HCT116 (cell line): ENCODE results near the gene SLC34A3. TPM values are rescaled to one million over a fixed set of nuclear protein-coding genes. Genes with fewer than 3 reads are reported as not detected.

Source experiments
- ATAC-seq: fragments of 200-7000 bp; cut with Tn5 transposase; 2 replicates; pipeline ENCODE4 v1.9.1; 2020; ENCODE audit warnings: mild to moderate bottlenecking, moderate library complexity
- BruUV-seq: library from RNA; stranded (reverse); fragments of 400-500 nt; replicated peaks from 2 replicates; lab custom pipeline; 2021; lab: Mats Ljungman, UMichigan
- CTCF ChIA-PET: fragments of 300-600 bp; sonication (Branson Sonifier 250); formaldehyde crosslinking; loops from one replicate; lab custom pipeline; 2021; ENCODE audit warnings: antibody characterized with exemption; lab: Charles Lee
- POLR2A ChIA-PET: fragments of 300-600, 350-600 bp; sonication (Branson Sonifier 250); formaldehyde crosslinking; loops from one replicate; lab custom pipeline; 2021; ENCODE audit warnings: antibody characterized with exemption; lab: Charles Lee
- RAD21 ChIA-PET, 2 experiments: fragments of 300-600 bp; sonication (Branson Sonifier 250); formaldehyde crosslinking; loops; one replicate each; lab custom pipeline; 2023; ENCODE audit warnings: low total read pairs in 2 of 2; ENCODE audit not compliant: uncharacterized antibody in 2 of 2, unreplicated experiment in 2 of 2, low non-redundant PET in 1 of 2; lab: Charles Lee
- DNase-seq: peaks from one replicate; pipeline ENCODE4 v3.0.0-alpha.2; 2010; ENCODE audit warnings: low read depth, low spot score
- H2AFZ ChIP-seq: fragments of 200-600 bp; shearing (Covaris generic), sonication (generic); 2 replicates; pipeline ENCODE4 v1.6.1; 2017; ENCODE audit warnings: low read depth, mixed run types, mixed read lengths, antibody characterized with exemption, low read length; ENCODE audit not compliant: poor library complexity, severe bottlenecking
- H3K27ac ChIP-seq: 2 replicates; pipeline ENCODE4 v1.5.1; 2012; ENCODE audit warnings: low read depth, low read length
- H3K27me3 ChIP-seq: fragments of 200-600 bp; sonication (generic); 2 replicates; pipeline ENCODE4 v1.6.1; 2016; ENCODE audit warnings: mixed run types, low read length, mixed read lengths; ENCODE audit not compliant: insufficient read depth
- H3K36me3 ChIP-seq, 2 experiments: fragments of 200-500 bp in 1 of 2; fragments of 200-600 bp in 1 of 2; sonication (Bioruptor generic) in 1 of 2; sonication (generic) in 1 of 2; 2 replicates each; pipeline versions ENCODE4 v1.5.1 to v1.6.1; 2014 to 2016; ENCODE audit warnings: low read length in 2 of 2, inconsistent platforms in 1 of 2, mixed read lengths in 1 of 2, mixed run types in 1 of 2; ENCODE audit not compliant: insufficient read depth in 2 of 2, control insufficient read depth in 1 of 2
- H3K4me1 ChIP-seq, 2 experiments: fragments of 200-600 bp in 1 of 2; sonication (generic) in 1 of 2; 2 replicates each; pipeline versions ENCODE4 v1.5.1 to v1.6.1; 2012 to 2017; ENCODE audit warnings: low read length in 2 of 2, inconsistent platforms in 1 of 2, mild to moderate bottlenecking in 1 of 2, mixed read lengths in 1 of 2, mixed run types in 1 of 2, moderate library complexity in 1 of 2; ENCODE audit not compliant: insufficient read depth in 2 of 2, control insufficient read depth in 1 of 2
- H3K4me2 ChIP-seq: fragments of 200-600 bp; sonication (generic); 2 replicates; pipeline ENCODE4 v1.6.1; 2017; ENCODE audit warnings: mixed run types, low read length, mixed read lengths
- H3K4me3 ChIP-seq, 2 experiments: fragments of 200-600 bp in 1 of 2; sonication (generic) in 1 of 2; replicated peaks in 1 of 2; 2 replicates each; pipeline ENCODE4 v1.5.1; 2011 to 2016; ENCODE audit warnings: low read length in 2 of 2, control low read depth in 1 of 2, low read depth in 1 of 2, mild to moderate bottlenecking in 1 of 2, mixed read lengths in 1 of 2, mixed run types in 1 of 2
- H3K79me2 ChIP-seq: fragments of 200-600 bp; sonication (generic); 2 replicates; pipeline ENCODE4 v1.6.1; 2017; ENCODE audit warnings: mild to moderate bottlenecking, mixed run types, low read length, moderate library complexity, mixed read lengths; ENCODE audit not compliant: insufficient read depth
- H3K9ac ChIP-seq: fragments of 200-600 bp; sonication (generic); 2 replicates; pipeline ENCODE4 v1.6.1; 2016; ENCODE audit warnings: low read length, mixed read lengths
- H3K9me2 ChIP-seq: fragments of 200-600 bp; sonication (generic), shearing (Covaris generic); 2 replicates; pipeline ENCODE4 v1.6.1; 2017; ENCODE audit warnings: mixed run types, mild to moderate bottlenecking, moderate library complexity; ENCODE audit not compliant: insufficient read depth
- H3K9me3 ChIP-seq, 2 experiments: fragments of 200-500 bp in 1 of 2; fragments of 200-600 bp in 1 of 2; sonication (Bioruptor generic) in 1 of 2; sonication (generic) in 1 of 2; 2 replicates each; pipeline ENCODE4 v1.6.1; 2014 to 2017; ENCODE audit warnings: low read length in 2 of 2, mixed read lengths in 2 of 2, inconsistent platforms in 1 of 2, low read depth in 1 of 2, mild to moderate bottlenecking in 1 of 2, mixed run types in 1 of 2, moderate library complexity in 1 of 2; ENCODE audit not compliant: control insufficient read depth in 1 of 2, insufficient read depth in 1 of 2
- H4K20me1 ChIP-seq: fragments of 200-600 bp; sonication (generic), shearing (Covaris generic); 2 replicates; pipeline ENCODE4 v1.6.1; 2017; ENCODE audit warnings: mixed run types, mild to moderate bottlenecking, moderate library complexity; ENCODE audit not compliant: insufficient read depth
- POLR2A ChIP-seq: IDR thresholded peaks from 2 replicates; pipeline ENCODE4 v1.7.0; 2011; ENCODE audit warnings: borderline replicate concordance; ENCODE audit not compliant: insufficient read depth, insufficient read length; ENCODE audit errors: extremely low read depth
- POLR2AphosphoS5 ChIP-seq: IDR thresholded peaks from 2 replicates; pipeline ENCODE4 v1.6.1; 2011; ENCODE audit warnings: mild to moderate bottlenecking, low read depth, low read length, moderate library complexity
- SP1 ChIP-seq: IDR thresholded peaks from 2 replicates; pipeline ENCODE4 v1.6.1; 2012; ENCODE audit warnings: low read depth
- TCF7L2 ChIP-seq: IDR thresholded peaks from 2 replicates; pipeline ENCODE4 v1.7.0; 2011; ENCODE audit warnings: borderline replicate concordance, inconsistent platforms; ENCODE audit not compliant: insufficient read depth, insufficient read length; ENCODE audit errors: extremely low read depth
- YY1 ChIP-seq: IDR thresholded peaks from 2 replicates; pipeline ENCODE4 v1.6.1; 2011; ENCODE audit warnings: low read length, low read depth, moderate library complexity, mild to moderate bottlenecking; ENCODE audit not compliant: insufficient replicate concordance; ENCODE audit errors: extremely low read depth
- ZFX ChIP-seq: fragments of 450-650 bp; IDR thresholded peaks from 2 replicates; pipeline ENCODE4 v1.6.1; 2017
- intact Hi-C: fragments of 100-400 bp; cut with micrococcal nuclease; formaldehyde crosslinking; loops from 2 replicates; pipeline ENCODE4 v1.10.0; 2022
- total RNA-seq: library from RNA; stranded (reverse); gene quantifications from one replicate; pipeline ENCODE4 v1.2.1, GENCODE V29; 2021; ENCODE audit not compliant: unreplicated experiment

Gene SLC34A3
- total RNA-seq, 1 experiment from 2014 or later = 0.15 TPM

GRCh38 chr9:137200311-137201204 lies 30.1 kb upstream of the SLC34A3 start, which contains the start of gene TPRN:
Gene TPRN, minus strand, starts transcription at chr9:137200741. Its CDS starts 30 bp downstream, at chr9:137200711.
- H3K9me2 ChIP-seq = no peaks in the 10 kb centered on the region
- intact Hi-C loops = loop anchor here (1.0 kb wide), 1 partner anchor 41 kb away; the partner anchor contains the start of gene TUBB4B
- no TSS peak for BruUV-seq
- no peaks in the 10 kb centered on the region for H3K27me3 ChIP-seq
- no peaks in the 10 kb centered on the region for H4K20me1 ChIP-seq
- RAD21 ChIA-PET = interaction anchor here in 1 of 2 experiments (1.1 kb wide), 1 partner anchor 11 kb away, joined by 4 read pairs; the partner anchor contains the start of gene SSNA1
- H3K36me3 ChIP-seq = 0 out of 4 replicates have a peak, but pooled peaks cover 0 to 3% of the 10 kb centered on the region in 2 experiments
- no peak for TF ChIP-seq SP1
- TF ChIP-seq YY1 = peak; percentile 88
- peak; percentile 99 for TF ChIP-seq POLR2AphosphoS5
- peak; percentile 95 for TF ChIP-seq POLR2A
- TF ChIP-seq ZFX = peak; percentile 71; the same call in 1 of the 2 replicates
- no peak for TF ChIP-seq TCF7L2
- TF ChIP-seq, all 23 proteins: peak for 4
- Histone ChIP-seq H3K4me2 (peak within 1 kb of the TSS; percentile 95), H3K79me2 (peaks cover 44% of the 10 kb centered on the region), H3K4me3 (peak within 1 kb of the TSS; percentile 61 to 81), H3K9ac (peak within 1 kb of the TSS; percentile 77), H3K4me1 (peaks cover 32 to 54% of the 10 kb centered on the region in 2 experiments), H3K9me3 (no peaks in the 10 kb centered on the region), H3K27ac (peak within 1 kb of the TSS; percentile 85), H2AFZ (no peak within 1 kb of the TSS)
- ChIA-PET POLR2A (interaction anchor here (0.8 to 1.2 kb wide), 12 partner anchors 10 to 132 kb away, joined by 3 to 17 read pairs (median 4); partner anchors contain the start of genes ANAPC2, MAN1B1, RNF224 and SSNA1), CTCF (interaction anchor here (0.5 to 2.0 kb wide), 6 partner anchors 12 to 151 kb away, joined by 3 to 7 read pairs (median 3); partner anchors contain the start of genes CYSRT1 and RNF224)
- DNase-seq = peak; percentile 96
- ATAC-seq = peak; percentile 93
